PC-3 (cell line): ENCODE data around the gene ARHGAP22. TPM values are rescaled to one million over a fixed set of nuclear protein-coding genes. Genes with fewer than 3 reads are reported as not detected.
A peak's percentile ranks its signal among the peaks of the same experiment; 100 is the strongest.

Experiments
- ATAC-seq: fragments of 200-7000 bp; cut with Tn5 transposase; 2 replicates; pipeline ENCODE4 v1.9.1; 2020; ENCODE audit warnings: mild to moderate bottlenecking, moderate library complexity
- BruUV-seq: library from RNA; stranded (reverse); fragments of 400-500 nt; replicated peaks from 2 replicates; lab custom pipeline; 2021; lab: Mats Ljungman, UMichigan
- CTCF ChIA-PET: fragments of 300-600 bp; sonication (Branson Sonifier 250); formaldehyde crosslinking; loops from one replicate; lab custom pipeline; 2022; ENCODE audit warnings: antibody characterized with exemption; lab: Charles Lee
- POLR2A ChIA-PET: fragments of 300-600 bp; sonication (Branson Sonifier 250); formaldehyde crosslinking; loops from one replicate; lab custom pipeline; 2022; ENCODE audit warnings: antibody characterized with exemption; ENCODE audit not compliant: unreplicated experiment; lab: Charles Lee
- DNase-seq: peaks from one replicate; pipeline ENCODE4 v3.0.0-alpha.2; 2015
- H2AFZ ChIP-seq: fragments of 300-600 bp; sonication (generic); 2 replicates; pipeline ENCODE4 v1.6.0; 2016; ENCODE audit warnings: antibody characterized with exemption, low read length
- H3F3A ChIP-seq: fragments of 300-600 bp; sonication (generic); one replicate; pipeline ENCODE4 v1.6.0; 2017; ENCODE audit warnings: antibody characterized with exemption, low read length, control low read depth, mild to moderate bottlenecking; ENCODE audit not compliant: unreplicated experiment
- H3K27ac ChIP-seq: fragments of 300-600 bp; sonication (generic); 2 replicates; pipeline ENCODE4 v1.5.1; 2016; ENCODE audit warnings: mild to moderate bottlenecking, low read length
- H3K27me3 ChIP-seq: fragments of 300-600 bp; sonication (generic); 2 replicates; pipeline ENCODE4 v1.6.1; 2016; ENCODE audit warnings: low read length, mixed read lengths
- H3K36me3 ChIP-seq: fragments of 300-600 bp; sonication (generic); 2 replicates; pipeline ENCODE4 v1.6.1; 2016; ENCODE audit warnings: low read depth, mixed run types, low read length, mixed read lengths
- H3K4me1 ChIP-seq: fragments of 300-600 bp; sonication (generic); 2 replicates; pipeline ENCODE4 v1.5.1; 2016; ENCODE audit warnings: low read length; ENCODE audit not compliant: insufficient read depth
- H3K4me2 ChIP-seq: fragments of 300-600 bp; sonication (generic); 2 replicates; pipeline ENCODE4 v1.6.0; 2016; ENCODE audit warnings: low read length
- H3K4me3 ChIP-seq: fragments of 300-600 bp; sonication (generic); 2 replicates; pipeline ENCODE4 v1.5.1; 2016; ENCODE audit warnings: mild to moderate bottlenecking, low read length, mixed read lengths
- H3K79me2 ChIP-seq: fragments of 300-600 bp; sonication (generic); 2 replicates; pipeline ENCODE4 v1.6.1; 2017; ENCODE audit warnings: low read length, mixed read lengths
- H3K9ac ChIP-seq: fragments of 300-600 bp; sonication (generic); 2 replicates; pipeline ENCODE4 v1.6.0; 2016; ENCODE audit warnings: mild to moderate bottlenecking, low read length
- H3K9me2 ChIP-seq: fragments of 300-600 bp; sonication (generic); replicated peaks from 2 replicates; pipeline ENCODE4 v1.6.1; 2016; ENCODE audit warnings: mixed run types, low read length, mixed read lengths
- H3K9me3 ChIP-seq: fragments of 300-600 bp; sonication (generic); 2 replicates; pipeline ENCODE4 v1.6.1; 2016; ENCODE audit warnings: low read length, mixed read lengths
- H4K20me1 ChIP-seq: fragments of 300-600 bp; sonication (generic); 2 replicates; pipeline ENCODE4 v1.6.1; 2016; ENCODE audit warnings: low read length, mixed read lengths
- EZH2 ChIP-seq: fragments of 300-600 bp; sonication (generic); IDR thresholded peaks from one replicate; pipeline ENCODE4 v1.6.1; 2017; ENCODE audit warnings: antibody characterized with exemption, mild to moderate bottlenecking, low read length; ENCODE audit not compliant: unreplicated experiment
- EZH2phosphoT487 ChIP-seq: fragments of 300-600 bp; sonication (generic); IDR thresholded peaks from 2 replicates; pipeline ENCODE4 v1.6.1; 2018; ENCODE audit warnings: mild to moderate bottlenecking, antibody characterized with exemption, low read length, borderline replicate concordance
- intact Hi-C: fragments of 100-400 bp; cut with micrococcal nuclease; formaldehyde crosslinking; loops from 2 replicates; pipeline ENCODE4 v1.9.0; 2023
- total RNA-seq: library from RNA; depleted of rRNA; stranded (reverse); fragments of >200 nt; gene quantifications from 2 replicates; pipeline ENCODE4 v1.2.3, GENCODE V29; 2014
- TF ChIP-seq, protein P1 (sequence below): fragments of 300-600 bp; sonication (generic); conservative IDR thresholded peaks from 2 replicates; pipeline ENCODE4 v1.5.1; 2017; ENCODE audit warnings: antibody characterized with exemption, low read depth, mild to moderate bottlenecking, low read length

Gene ARHGAP22
- total RNA-seq, 1 experiment from 2014 or later, result 12.2 TPM

DNA sequence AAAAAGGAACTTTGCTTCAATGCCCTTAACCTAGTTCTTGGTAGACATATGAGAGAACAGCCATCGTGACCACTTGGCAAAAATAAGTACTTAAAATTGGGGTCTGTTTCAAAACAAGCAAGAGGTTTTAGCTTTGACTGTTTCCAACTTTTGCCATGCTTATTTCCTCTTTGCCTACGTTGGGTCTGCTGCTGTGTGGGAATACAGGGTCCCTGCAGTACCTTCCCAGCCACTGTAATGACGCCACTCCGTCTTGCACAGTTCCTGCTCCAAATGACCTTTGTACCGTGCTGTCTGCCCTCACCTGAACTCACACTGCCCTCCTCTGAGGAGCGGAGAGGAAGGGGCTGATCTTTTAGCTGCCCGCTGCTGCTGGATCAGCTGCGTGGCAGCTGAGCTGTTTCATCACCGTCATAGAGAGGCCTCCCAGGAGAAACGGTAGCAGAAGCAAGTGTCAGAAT lies 165.3 kb downstream of the ARHGAP22 start:
- H3K27me3 ChIP-seq, result no peaks in the 10 kb centered on the region
- no peak overlapping the region for H3K9ac ChIP-seq
- TF ChIP-seq, protein P1, sequence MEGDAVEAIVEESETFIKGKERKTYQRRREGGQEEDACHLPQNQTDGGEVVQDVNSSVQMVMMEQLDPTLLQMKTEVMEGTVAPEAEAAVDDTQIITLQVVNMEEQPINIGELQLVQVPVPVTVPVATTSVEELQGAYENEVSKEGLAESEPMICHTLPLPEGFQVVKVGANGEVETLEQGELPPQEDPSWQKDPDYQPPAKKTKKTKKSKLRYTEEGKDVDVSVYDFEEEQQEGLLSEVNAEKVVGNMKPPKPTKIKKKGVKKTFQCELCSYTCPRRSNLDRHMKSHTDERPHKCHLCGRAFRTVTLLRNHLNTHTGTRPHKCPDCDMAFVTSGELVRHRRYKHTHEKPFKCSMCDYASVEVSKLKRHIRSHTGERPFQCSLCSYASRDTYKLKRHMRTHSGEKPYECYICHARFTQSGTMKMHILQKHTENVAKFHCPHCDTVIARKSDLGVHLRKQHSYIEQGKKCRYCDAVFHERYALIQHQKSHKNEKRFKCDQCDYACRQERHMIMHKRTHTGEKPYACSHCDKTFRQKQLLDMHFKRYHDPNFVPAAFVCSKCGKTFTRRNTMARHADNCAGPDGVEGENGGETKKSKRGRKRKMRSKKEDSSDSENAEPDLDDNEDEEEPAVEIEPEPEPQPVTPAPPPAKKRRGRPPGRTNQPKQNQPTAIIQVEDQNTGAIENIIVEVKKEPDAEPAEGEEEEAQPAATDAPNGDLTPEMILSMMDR, result no peak
- TF ChIP-seq EZH2phosphoT487, result no peak
- H3F3A ChIP-seq, result no peaks in the 10 kb centered on the region
- ChIA-PET CTCF (interaction anchor here (0.9 kb wide), 1 partner anchor 216 kb away, joined by 6 read pairs; no protein-coding TSS in a partner anchor), POLR2A (interaction anchor here (0.5 kb wide), 1 partner anchor 165 kb away, joined by 5 read pairs; the partner anchor contains the start of gene ARHGAP22)
- H3K4me2 ChIP-seq, result no peak overlapping the region
- ATAC-seq (no peak), DNase-seq (no peak)
- H3K4me1 ChIP-seq, result peaks cover 14% of the 10 kb centered on the region
- no peaks in the 10 kb centered on the region for H3K36me3 ChIP-seq
- no peaks in the 10 kb centered on the region for H3K9me2 ChIP-seq
- intact Hi-C loops, result loop anchor here (2.0 kb wide), 1 partner anchor 75 kb away; no protein-coding TSS in a partner anchor
- no TSS peak for BruUV-seq
- no peak overlapping the region for H3K4me3 ChIP-seq
- H3K9me3 ChIP-seq, result no peaks in the 10 kb centered on the region
- no peaks in the 10 kb centered on the region for H3K79me2 ChIP-seq
- H2AFZ ChIP-seq, result no peak overlapping the region
- H3K27ac ChIP-seq, result no peak overlapping the region
- H4K20me1 ChIP-seq, result no peaks in the 10 kb centered on the region

DNA sequence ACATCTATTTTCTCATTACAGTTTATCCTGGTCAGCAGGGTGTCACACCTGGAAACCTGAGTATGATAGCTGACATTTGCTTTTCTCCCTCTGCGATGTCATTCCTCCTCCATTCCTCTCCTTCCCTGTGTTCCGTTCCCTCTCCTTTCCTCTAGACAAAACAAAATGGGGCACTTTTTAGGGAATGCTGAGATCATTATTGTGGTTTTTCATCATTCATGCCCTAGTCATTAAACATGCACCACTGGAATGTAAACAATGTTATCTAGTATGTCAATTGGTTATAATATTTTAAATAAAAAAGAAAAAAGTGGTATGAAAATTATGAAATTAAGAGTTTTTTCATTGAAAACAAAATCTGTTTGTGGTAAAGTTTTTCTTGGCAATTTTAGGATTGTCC lies 165.8 kb downstream of the ARHGAP22 start:
- peaks cover 14% of the 10 kb centered on the region for H3K4me1 ChIP-seq
- intact Hi-C loops, result loop anchor here (2.0 kb wide), 1 partner anchor 74 kb away; no protein-coding TSS in a partner anchor

DNA sequence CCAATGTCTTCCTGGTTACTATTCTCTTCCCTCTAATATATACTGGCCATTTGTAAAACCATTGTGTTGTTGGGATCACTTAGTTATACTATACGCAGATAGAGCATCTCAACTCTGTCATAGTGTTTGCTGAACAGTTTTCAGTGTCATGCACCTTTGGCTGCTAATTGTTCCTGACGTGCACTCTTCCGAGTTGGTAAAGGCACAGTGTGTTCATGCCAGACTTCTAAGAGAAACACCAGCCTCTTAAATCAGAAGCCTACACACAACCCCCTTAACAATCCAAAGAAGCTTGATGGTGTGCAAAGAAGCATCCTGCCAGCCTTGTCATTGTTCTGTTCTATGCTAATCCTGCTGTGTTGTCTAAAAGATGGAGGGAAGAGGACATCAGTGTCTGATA lies 167.3 kb downstream of the ARHGAP22 start:
- no TSS peak for BruUV-seq
- intact Hi-C loops, result no loop called here
- POLR2A ChIA-PET, result no interaction called here

More for the DNA sequence above, 165.8 kb downstream of the ARHGAP22 start:
- CTCF ChIA-PET, result interaction anchor here (0.9 kb wide), 1 partner anchor 217 kb away, joined by 6 read pairs; no protein-coding TSS in a partner anchor
- H4K20me1 ChIP-seq, result no peaks in the 10 kb centered on the region
- no peak overlapping the region for H3K27ac ChIP-seq
- no peaks in the 10 kb centered on the region for H3K27me3 ChIP-seq
- H2AFZ ChIP-seq, result no peak overlapping the region
- BruUV-seq, result no TSS peak
- no peaks in the 10 kb centered on the region for H3K36me3 ChIP-seq
- H3K9me2 ChIP-seq, result no peaks in the 10 kb centered on the region
- H3K79me2 ChIP-seq, result no peaks in the 10 kb centered on the region
- POLR2A ChIA-PET, result no interaction called here
- ATAC-seq, result peak; percentile 70
- TF ChIP-seq, protein P1, result no peak
- TF ChIP-seq EZH2phosphoT487 (no peak), EZH2 (no peak)
- H3K9me3 ChIP-seq, result no peaks in the 10 kb centered on the region
- no peak overlapping the region for H3K9ac ChIP-seq
- no peak overlapping the region for H3K4me3 ChIP-seq
- DNase-seq, result peak; percentile 70
- no peaks in the 10 kb centered on the region for H3F3A ChIP-seq
- 0 out of 2 replicates have a peak overlapping the region, but pooled peaks have one; percentile 3 for H3K4me2 ChIP-seq

More for the DNA sequence above, 167.3 kb downstream of the ARHGAP22 start:
- H3K9ac ChIP-seq, result no peak overlapping the region
- TF ChIP-seq, protein P1, result no peak
- TF ChIP-seq EZH2phosphoT487 (no peak), EZH2 (no peak)
- H3K4me3 ChIP-seq, result no peak overlapping the region
- H3K79me2 ChIP-seq, result no peaks in the 10 kb centered on the region
- H3K27me3 ChIP-seq, result no peaks in the 10 kb centered on the region; the same call in 1 of the 2 replicates
- no peaks in the 10 kb centered on the region for H4K20me1 ChIP-seq
- peaks cover 14% of the 10 kb centered on the region for H3K4me1 ChIP-seq
- ATAC-seq (no peak), DNase-seq (no peak)
- CTCF ChIA-PET, result no interaction called here
- H3K36me3 ChIP-seq, result no peaks in the 10 kb centered on the region
- no peaks in the 10 kb centered on the region for H3K9me2 ChIP-seq
- H3K4me2 ChIP-seq, result no peak overlapping the region
- no peak overlapping the region for H3K27ac ChIP-seq
- no peak overlapping the region for H2AFZ ChIP-seq
- no peaks in the 10 kb centered on the region for H3F3A ChIP-seq
- H3K9me3 ChIP-seq, result no peaks in the 10 kb centered on the region
